ENCODE measurements around the gene DPYSL5. TPM values are rescaled to one million over a fixed set of nuclear protein-coding genes. Genes with fewer than 3 reads are reported as not detected.

DPYSL5 gene
- total and polyA plus RNA-seq, 4 donors: not detected

GRCh38 chr2:26874514-26874913 is 26.6 kb downstream of the DPYSL5 start (continued):
- no peak for TF ChIP-seq MAX (IDR thresholded peaks at IDR 0.05)
- TF ChIP-seq YY1 (IDR thresholded peaks at IDR 0.05): no peak
- no peak for TF ChIP-seq JUND (IDR thresholded peaks at IDR 0.05)
- no peak for TF ChIP-seq SP1 (IDR thresholded peaks at IDR 0.05)
- no peak for TF ChIP-seq RAD21 (IDR thresholded peaks at IDR 0.05)
- TF ChIP-seq EGR1 (IDR thresholded peaks at IDR 0.05; ENCODE audit: low read depth in 2 of 2): no peak
- TF ChIP-seq FOXA2 (IDR thresholded peaks at IDR 0.05): no peak
- no peak for TF ChIP-seq CTCF (IDR thresholded peaks at IDR 0.05; ENCODE audit: low read depth, low read length, missing input control)
- TF ChIP-seq TAF1 (conservative IDR thresholded peaks at IDR 0.05): no peak
- no peak for TF ChIP-seq NR2F2 (IDR thresholded peaks at IDR 0.05)

- Histone ChIP-seq H3K9ac (ENCODE audit: low read depth in 1 of 2, low read length in 2 of 2) (no peak overlapping the region), H3K27ac (ENCODE audit: low read depth in 1 of 2, low read length in 2 of 2) (no peak overlapping the region), H3K9me3 (ENCODE audit: control insufficient read depth in 4 of 4, low read length in 3 of 4) (no peaks in the 10 kb centered on the region), H3K4me3 (ENCODE audit: low read depth in 1 of 3, low read length in 3 of 3) (no peak overlapping the region), H3K27me3 (ENCODE audit: control insufficient read depth in 4 of 4, insufficient read depth in 4 of 4, low read length in 3 of 4) (no peaks in the 10 kb centered on the region), H3K4me1 (ENCODE audit: control insufficient read depth in 4 of 4, insufficient read depth in 4 of 4, low read length in 3 of 4) (no peaks in the 10 kb centered on the region), H3K36me3 (ENCODE audit: control insufficient read depth in 4 of 4, insufficient read depth in 3 of 4, low read depth in 1 of 4, low read length in 3 of 4) (no peaks in the 10 kb centered on the region)
- WGBS: 87% methylated on average over 4 of the region's 4 CpGs
- TF ChIP-seq REST (IDR thresholded peaks at IDR 0.05) (no peak), NR2F2 (IDR thresholded peaks at IDR 0.05) (no peak), FOXA1 (IDR thresholded peaks at IDR 0.05) (no peak), EGR1 (IDR thresholded peaks at IDR 0.05; ENCODE audit: low read depth in 2 of 2) (no peak), RAD21 (IDR thresholded peaks at IDR 0.05) (no peak), JUND (IDR thresholded peaks at IDR 0.05) (no peak), MAX (IDR thresholded peaks at IDR 0.05) (no peak), CTCF (IDR thresholded peaks at IDR 0.05; ENCODE audit: low read depth, low read length, missing input control) (no peak), FOXA2 (IDR thresholded peaks at IDR 0.05) (no peak), HNF4A (conservative IDR thresholded peaks at IDR 0.05) (no peak), GABPA (IDR thresholded peaks at IDR 0.05 in 1 of 2, conservative IDR thresholded peaks at IDR 0.05 in 1 of 2) (no peak), TAF1 (conservative IDR thresholded peaks at IDR 0.05) (no peak), RXRA (IDR thresholded peaks at IDR 0.05) (no peak), YY1 (IDR thresholded peaks at IDR 0.05) (no peak), SP1 (IDR thresholded peaks at IDR 0.05) (no peak), ATF3 (IDR thresholded peaks at IDR 0.05) (no peak), HNF4G (IDR thresholded peaks at IDR 0.05) (no peak), ZBTB33 (IDR thresholded peaks at IDR 0.05) (no peak)
- DNase-seq (ENCODE audit: low spot score): no peak
Measured at GRCh38 chr2:26875065-26875634, 27.2 kb downstream of the DPYSL5 start.

All from liver (tissue), 9 donors.